Activated T-cell treated with anti-CD3 and anti-CD28 coated beads, Interleukin-2, amount 50 U/mL, for 48 hours (primary cell): Measurements from ENCODE around the gene DGCR2.
"Not testable (repeated sequence)": the region's sequence is repeated elsewhere in the genome, so short reads cannot be mapped to it uniquely, and the experiment has no call there.

Source experiments
- DNase-seq, 2 experiments: peaks; one replicate each; pipeline ENCODE4 v3.0.0-alpha.2; 2020

DGCR2 gene

GRCh38 chr22:19080853-19081252 lies 41.4 kb downstream of the DGCR2 start:
- DNase-seq: no peak

GRCh38 chr22:19079691-19080090 lies 42.5 kb downstream of the DGCR2 start:
- DNase-seq: no peak

GRCh38 chr22:19075404-19075803 lies 46.8 kb downstream of the DGCR2 start:
- DNase-seq: no peak

GRCh38 chr22:19072853-19073252 lies 49.4 kb downstream of the DGCR2 start:
- DNase-seq: not testable (repeated sequence)

- DNase-seq: no peak
These were observed 51.6 kb downstream of the DGCR2 start for GRCh38 chr22:19070397-19071169.

- DNase-seq: no peak
These were observed 52.8 kb downstream of the DGCR2 start for GRCh38 chr22:19069451-19069850.

GRCh38 chr22:19068784-19069271 lies 53.4 kb downstream of the DGCR2 start:
- DNase-seq: no peak

GRCh38 chr22:19067696-19068348 lies 54.4 kb downstream of the DGCR2 start:
- DNase-seq: no peak

GRCh38 chr22:19066531-19067271 lies 55.5 kb downstream of the DGCR2 start:
- DNase-seq: no peak

GRCh38 chr22:19065929-19066328 lies 56.3 kb downstream of the DGCR2 start:
- no peak for DNase-seq

GRCh38 chr22:19065298-19065859 lies 56.8 kb downstream of the DGCR2 start:
- no peak for DNase-seq

- DNase-seq: no peak
These were observed 57.7 kb downstream of the DGCR2 start for GRCh38 chr22:19064354-19065054.

GRCh38 chr22:19063581-19064353 lies 58.4 kb downstream of the DGCR2 start:
- no peak for DNase-seq

- DNase-seq: no peak
These were observed 59.3 kb downstream of the DGCR2 start for GRCh38 chr22:19062943-19063308.

- no peak for DNase-seq
These were observed 59.9 kb downstream of the DGCR2 start for GRCh38 chr22:19062139-19062942.

- DNase-seq: no peak
These were observed 60.6 kb downstream of the DGCR2 start for GRCh38 chr22:19061471-19062138.

GRCh38 chr22:19060356-19061009 lies 61.7 kb downstream of the DGCR2 start:
- DNase-seq: no peak

- no peak for DNase-seq
These were observed 62.5 kb downstream of the DGCR2 start for GRCh38 chr22:19059481-19060278.
